ENCODE measurements around the gene DENND1B. TPM values are rescaled to one million over a fixed set of nuclear protein-coding genes. Genes with fewer than 3 reads are reported as not detected.

Gene DENND1B
- total RNA-seq, 1 experiment from 2014 or later = 9.6 TPM

- TF ChIP-seq YY1 (IDR thresholded peaks at IDR 0.05; ENCODE audit: extremely low read depth, insufficient replicate concordance, low read depth, low read length) (no peak), POLR2A (IDR thresholded peaks at IDR 0.05; ENCODE audit: borderline replicate concordance, extremely low read depth, insufficient read depth, insufficient read length) (no peak), ZFX (IDR thresholded peaks at IDR 0.05) (no peak), ATF3 (IDR thresholded peaks at IDR 0.05) (no peak), REST (IDR thresholded peaks at IDR 0.05; ENCODE audit: low read depth) (no peak), TCF7L2 (IDR thresholded peaks at IDR 0.05; ENCODE audit: borderline replicate concordance, extremely low read depth, insufficient read depth, insufficient read length) (no peak), SRF (IDR thresholded peaks at IDR 0.05; ENCODE audit: low read depth) (no peak), CTCF (IDR thresholded peaks at IDR 0.05 in 2 of 3, conservative IDR thresholded peaks at IDR 0.05 in 1 of 3; ENCODE audit: borderline replicate concordance in 1 of 3, insufficient read depth in 1 of 3, low read depth in 2 of 3, low read length in 2 of 3) (no peak), POLR2AphosphoS5 (IDR thresholded peaks at IDR 0.05; ENCODE audit: low read depth, low read length) (no peak), EGR1 (IDR thresholded peaks at IDR 0.05; ENCODE audit: low read depth) (no peak), FOSL1 (IDR thresholded peaks at IDR 0.05; ENCODE audit: low read depth) (no peak), MAX (IDR thresholded peaks at IDR 0.05) (no peak)
- Histone ChIP-seq H3K27ac (ENCODE audit: low read depth, low read length) (no peak overlapping the region), H3K4me1 (ENCODE audit: control insufficient read depth in 1 of 2, insufficient read depth in 2 of 2, low read length in 2 of 2) (no peaks in the 10 kb centered on the region), H3K4me3 (replicated peaks in 1 of 2; ENCODE audit: low read depth in 1 of 2, low read length in 2 of 2) (no peak overlapping the region), H3K4me2 (ENCODE audit: low read length) (no peak overlapping the region), H3K9ac (ENCODE audit: low read length) (no peak overlapping the region), H3K9me3 (ENCODE audit: control insufficient read depth in 1 of 2, insufficient read depth in 1 of 2, low read depth in 1 of 2, low read length in 2 of 2) (no peaks in the 10 kb centered on the region), H4K20me1 (ENCODE audit: insufficient read depth) (no peaks in the 10 kb centered on the region), H3K36me3 (ENCODE audit: control insufficient read depth in 1 of 2, insufficient read depth in 2 of 2, low read length in 2 of 2) (no peaks in the 10 kb centered on the region), H3K79me2 (ENCODE audit: insufficient read depth, low read length) (no peaks in the 10 kb centered on the region), H3K27me3 (ENCODE audit: insufficient read depth, low read length) (no peaks in the 10 kb centered on the region), H3K9me2 (ENCODE audit: insufficient read depth) (no peaks in the 10 kb centered on the region), H2AFZ (ENCODE audit: low read depth, low read length, poor library complexity, severe bottlenecking) (no peak overlapping the region)
- BruUV-seq (replicated peaks) = no TSS peak
- DNase-seq (ENCODE audit: low read depth, low spot score) (no peak), ATAC-seq (no peak)
- ChIA-PET CTCF (no interaction called here), POLR2A (no interaction called here), RAD21 (ENCODE audit: low non-redundant PET in 1 of 2, low total read pairs in 2 of 2, uncharacterized antibody in 2 of 2, unreplicated experiment in 2 of 2) (no interaction called here)
- intact Hi-C loops (cut with micrococcal nuclease) = no loop called here
Measured at GRCh38 chr1:197732187-197732586, 43.1 kb downstream of the DENND1B start.

All from HCT116 (cell line).